H9 (cell line): Measurements from ENCODE around the gene TMEM35B. TPM values are rescaled to one million over a fixed set of nuclear protein-coding genes. Genes with fewer than 3 reads are reported as not detected.

ENCODE experiments used
- DNase-seq: peaks from one replicate; pipeline ENCODE4 v3.0.0-alpha.2; 2017
- H2AFZ ChIP-seq: one replicate; pipeline ENCODE4 v1.6.1; 2013; ENCODE audit warnings: mild to moderate bottlenecking, low read length, control low read depth, moderate library complexity
- H2AK5ac ChIP-seq: 2 replicates; pipeline ENCODE4 v1.6.1; 2013; ENCODE audit warnings: low read length, control low read depth, mixed read lengths; ENCODE audit not compliant: insufficient read length
- H2BK120ac ChIP-seq: one replicate; pipeline ENCODE4 v1.6.1; 2013; ENCODE audit warnings: low read depth, mild to moderate bottlenecking, low read length, control low read depth, inconsistent platforms; ENCODE audit not compliant: poor library complexity, severe bottlenecking
- H2BK12ac ChIP-seq: 2 replicates; pipeline ENCODE4 v1.6.1; 2013; ENCODE audit warnings: low read length, control low read depth, mixed read lengths, low read depth; ENCODE audit not compliant: insufficient read length
- H2BK15ac ChIP-seq: 2 replicates; pipeline ENCODE4 v1.6.1; 2013; ENCODE audit warnings: low read depth, low read length, control low read depth
- H2BK20ac ChIP-seq: one replicate; pipeline ENCODE4 v1.6.1; 2013; ENCODE audit warnings: low read depth, mild to moderate bottlenecking, low read length, control low read depth, inconsistent platforms; ENCODE audit not compliant: poor library complexity, severe bottlenecking
- H2BK5ac ChIP-seq: 2 replicates; pipeline ENCODE4 v1.6.1; 2013; ENCODE audit warnings: low read length, control low read depth, mixed read lengths; ENCODE audit not compliant: insufficient read length
- H3K14ac ChIP-seq: 2 replicates; pipeline ENCODE4 v1.6.1; 2013; ENCODE audit warnings: low read length, control low read depth; ENCODE audit not compliant: insufficient read depth
- H3K18ac ChIP-seq: 2 replicates; pipeline ENCODE4 v1.6.1; 2013; ENCODE audit warnings: low read depth, mild to moderate bottlenecking, mixed read lengths, low read length, control low read depth; ENCODE audit not compliant: insufficient read length
- H3K23ac ChIP-seq: 2 replicates; pipeline ENCODE4 v1.6.1; 2013; ENCODE audit warnings: low read length, control low read depth, mixed read lengths, low read depth; ENCODE audit not compliant: insufficient read length
- H3K23me2 ChIP-seq: 2 replicates; pipeline ENCODE4 v1.6.1; 2013; ENCODE audit warnings: low read depth, mild to moderate bottlenecking, mixed read lengths, low read length, control low read depth; ENCODE audit not compliant: insufficient read length, poor library complexity, severe bottlenecking
- H3K27ac ChIP-seq: 2 replicates; pipeline ENCODE4 v1.5.1; 2013; ENCODE audit warnings: low read length, control low read depth, mixed read lengths, low read depth; ENCODE audit not compliant: insufficient read length
- H3K27me3 ChIP-seq: 2 replicates; pipeline ENCODE4 v1.6.1; 2013; ENCODE audit warnings: low read length, control low read depth, inconsistent platforms; ENCODE audit not compliant: insufficient read depth
- H3K4ac ChIP-seq: 2 replicates; pipeline ENCODE4 v1.6.1; 2013; ENCODE audit warnings: low read depth, mild to moderate bottlenecking, control low read depth, inconsistent platforms, low read length, moderate library complexity
- H3K4me1 ChIP-seq: 2 replicates; pipeline ENCODE4 v1.6.1; 2013; ENCODE audit warnings: low read length, control low read depth, inconsistent platforms; ENCODE audit not compliant: insufficient read depth
- H3K4me2 ChIP-seq: 2 replicates; pipeline ENCODE4 v1.6.1; 2013; ENCODE audit warnings: low read length, control low read depth, mixed read lengths; ENCODE audit not compliant: insufficient read length, insufficient read depth
- H3K56ac ChIP-seq: 2 replicates; pipeline ENCODE4 v1.6.1; 2013; ENCODE audit warnings: low read depth, mild to moderate bottlenecking, mixed read lengths, low read length, control low read depth; ENCODE audit not compliant: insufficient read length
- H3K79me1 ChIP-seq: 2 replicates; pipeline ENCODE4 v1.6.1; 2013; ENCODE audit warnings: low read depth, mild to moderate bottlenecking, moderate library complexity, low read length, control low read depth, inconsistent platforms; ENCODE audit not compliant: insufficient read depth, poor library complexity, severe bottlenecking
- H3K79me2 ChIP-seq: 2 replicates; pipeline ENCODE4 v1.6.1; 2013; ENCODE audit warnings: low read length, control low read depth, inconsistent platforms; ENCODE audit not compliant: insufficient read depth
- H3K9ac ChIP-seq: 2 replicates; pipeline ENCODE4 v1.6.1; 2013; ENCODE audit warnings: low read length, control low read depth, mixed read lengths; ENCODE audit not compliant: insufficient read length; ENCODE audit errors: extremely low read depth
- H3K9me3 ChIP-seq: one replicate; pipeline ENCODE4 v1.6.1; 2013; ENCODE audit warnings: low read depth, low read length, inconsistent platforms; ENCODE audit not compliant: control insufficient read depth
- H3T11ph ChIP-seq: one replicate; pipeline ENCODE4 v1.6.1; 2013; ENCODE audit warnings: mild to moderate bottlenecking, low read length, control low read depth, inconsistent platforms
- H4K20me1 ChIP-seq: one replicate; pipeline ENCODE4 v1.6.1; 2013; ENCODE audit not compliant: control insufficient read depth, insufficient read length, insufficient read depth
- H4K5ac ChIP-seq: 2 replicates; pipeline ENCODE4 v1.6.1; 2013; ENCODE audit warnings: low read depth, mild to moderate bottlenecking, mixed read lengths, low read length, control low read depth; ENCODE audit not compliant: insufficient read length
- H4K8ac ChIP-seq: replicated peaks from 2 replicates; pipeline ENCODE4 v1.6.1; 2013; ENCODE audit warnings: low read length, control low read depth, mixed read lengths, low read depth; ENCODE audit not compliant: insufficient read length
- H4K91ac ChIP-seq: 2 replicates; pipeline ENCODE4 v1.6.1; 2013; ENCODE audit warnings: low read depth, mild to moderate bottlenecking, moderate library complexity, mixed read lengths, low read length, control low read depth; ENCODE audit not compliant: insufficient read length
- H3K27ac Mint-ChIP-seq, 3 experiments: 2 replicates in 2 of 3; 3 replicates in 1 of 3; pipeline ENCODE4 v1.8.0; 2020 to 2021; ENCODE audit warnings: mixed read lengths in 3 of 3, mild to moderate bottlenecking in 1 of 3, moderate library complexity in 1 of 3
- H3K27me3 Mint-ChIP-seq: 2 replicates; pipeline ENCODE4 v1.8.0; 2021; ENCODE audit warnings: low read depth, mild to moderate bottlenecking, moderate library complexity, mixed read lengths
- H3K36me3 Mint-ChIP-seq, 3 experiments: 2 replicates in 2 of 3; 3 replicates in 1 of 3; pipeline ENCODE4 v1.8.0; 2020 to 2021; ENCODE audit warnings: low read depth in 3 of 3, mixed read lengths in 3 of 3; ENCODE audit not compliant: insufficient read depth in 1 of 3
- H3K4me1 Mint-ChIP-seq, 2 experiments: 2 replicates each; pipeline ENCODE4 v1.8.0; 2020; ENCODE audit warnings: mixed read lengths in 2 of 2
- H3K4me3 Mint-ChIP-seq, 2 experiments: 2 replicates in 1 of 2; 3 replicates in 1 of 2; pipeline ENCODE4 v1.8.0; 2020 to 2021; ENCODE audit warnings: mild to moderate bottlenecking in 2 of 2, mixed read lengths in 2 of 2, moderate library complexity in 1 of 2
- H3K9me3 Mint-ChIP-seq, 2 experiments: 2 replicates in 1 of 2; 3 replicates in 1 of 2; pipeline ENCODE4 v1.8.0; 2020; ENCODE audit warnings: mild to moderate bottlenecking in 2 of 2, mixed read lengths in 2 of 2, moderate library complexity in 1 of 2
- CTCF ChIP-seq: fragments of 200-600 bp; sonication (generic); conservative IDR thresholded peaks from 3 replicates; pipeline ENCODE4 v1.8.0; 2021; ENCODE audit warnings: antibody characterized with exemption, mild to moderate bottlenecking
- WGBS: extraction: QIAGEN DNeasy Blood & Tissue Kit; methylation state at CpG from one replicate; pipeline ENCODE4 v1.1.7; 2013; ENCODE audit warnings: missing lambda C conversion rate, low lambda C conversion rate, mixed read lengths; ENCODE audit not compliant: insufficient read length; ENCODE audit errors: extremely low coverage; 5-methylcytosine and 5-hydroxymethylcytosine counted together
- total RNA-seq: library from RNA; stranded (reverse); gene quantifications from 2 replicates; pipeline ENCODE4 v1.2.1, GENCODE V29; 2021

Gene TMEM35B
- total RNA-seq, 1 experiment from 2014 or later, result 7.7 TPM

GRCh38 chr1:34978921-34979320 lies 6.2 kb downstream of the TMEM35B start:
- Histone ChIP-seq H3K9me3 (no peaks in the 10 kb centered on the region), H2AFZ (no peak overlapping the region), H3K4me2 (no peak overlapping the region), H4K8ac (no peak overlapping the region), H4K5ac (no peak overlapping the region), H3K23me2 (no peaks in the 10 kb centered on the region), H2BK12ac (no peak overlapping the region), H3K27ac (no peak overlapping the region), H3K79me1 (no peaks in the 10 kb centered on the region), H4K20me1 (no peaks in the 10 kb centered on the region), H2AK5ac (no peak overlapping the region), H3K27me3 (no peaks in the 10 kb centered on the region), H2BK120ac (no peak overlapping the region), H3T11ph (no peak overlapping the region), H3K18ac (no peak overlapping the region), H3K4ac (no peak overlapping the region), H2BK15ac (no peak overlapping the region), H3K14ac (no peak overlapping the region), H3K56ac (no peak overlapping the region), H3K23ac (no peak overlapping the region), H3K79me2 (no peaks in the 10 kb centered on the region), H2BK5ac (no peak overlapping the region), H3K4me1 (peaks cover 4% of the 10 kb centered on the region; the same call in 1 of the 2 replicates), H2BK20ac (no peak overlapping the region), H3K9ac (no peak overlapping the region), H4K91ac (no peak overlapping the region)
- Mint-ChIP-seq H3K4me1 (peaks cover 12 to 16% of the 10 kb centered on the region in 2 experiments), H3K4me3 (no peak overlapping the region), H3K27ac (no peak overlapping the region), H3K36me3 (no peaks in the 10 kb centered on the region; a peak in 1 of 7 replicates), H3K27me3 (no peaks in the 10 kb centered on the region), H3K9me3 (no peaks in the 10 kb centered on the region)
- no peak for DNase-seq
- no peak for TF ChIP-seq CTCF
- no CpG with 5 or more reads among the region's 6 CpGs for WGBS
